Fibroblast of lung (primary cell): ENCODE measurements around the gene COPB2.

ENCODE experiments used
- EZH2 ChIP-seq: IDR thresholded peaks from 2 replicates; pipeline ENCODE4 v1.5.1; 2012; ENCODE audit warnings: low read length, control low read depth, mild to moderate bottlenecking; ENCODE audit errors: missing control alignments
- TF ChIP-seq, protein P1 (sequence below), 2 donors: IDR thresholded peaks in 1 of 2; conservative IDR thresholded peaks in 1 of 2; 1 replicate in 1 of 2; 2 replicates in 1 of 2; pipeline ENCODE4 v1.5.1; 2011 to 2012; ENCODE audit warnings: low read length in 2 of 2, control low read depth in 1 of 2, inconsistent platforms in 1 of 2, low read depth in 1 of 2, mild to moderate bottlenecking in 1 of 2

- TF ChIP-seq, protein P1, sequence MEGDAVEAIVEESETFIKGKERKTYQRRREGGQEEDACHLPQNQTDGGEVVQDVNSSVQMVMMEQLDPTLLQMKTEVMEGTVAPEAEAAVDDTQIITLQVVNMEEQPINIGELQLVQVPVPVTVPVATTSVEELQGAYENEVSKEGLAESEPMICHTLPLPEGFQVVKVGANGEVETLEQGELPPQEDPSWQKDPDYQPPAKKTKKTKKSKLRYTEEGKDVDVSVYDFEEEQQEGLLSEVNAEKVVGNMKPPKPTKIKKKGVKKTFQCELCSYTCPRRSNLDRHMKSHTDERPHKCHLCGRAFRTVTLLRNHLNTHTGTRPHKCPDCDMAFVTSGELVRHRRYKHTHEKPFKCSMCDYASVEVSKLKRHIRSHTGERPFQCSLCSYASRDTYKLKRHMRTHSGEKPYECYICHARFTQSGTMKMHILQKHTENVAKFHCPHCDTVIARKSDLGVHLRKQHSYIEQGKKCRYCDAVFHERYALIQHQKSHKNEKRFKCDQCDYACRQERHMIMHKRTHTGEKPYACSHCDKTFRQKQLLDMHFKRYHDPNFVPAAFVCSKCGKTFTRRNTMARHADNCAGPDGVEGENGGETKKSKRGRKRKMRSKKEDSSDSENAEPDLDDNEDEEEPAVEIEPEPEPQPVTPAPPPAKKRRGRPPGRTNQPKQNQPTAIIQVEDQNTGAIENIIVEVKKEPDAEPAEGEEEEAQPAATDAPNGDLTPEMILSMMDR (conservative IDR thresholded peaks at IDR 0.05 in 1 of 2, IDR thresholded peaks at IDR 0.05 in 1 of 2; ENCODE audit: low read depth in 1 of 2, low read length in 2 of 2), result no peak
- no peak for TF ChIP-seq EZH2
These were observed 66.3 kb downstream of the COPB2 start for GRCh38 chr3:139323146-139323545.
